ENCODE data around the gene PI16. TPM values are rescaled to one million over a fixed set of nuclear protein-coding genes. Genes with fewer than 3 reads are reported as not detected.
"Not testable (repeated sequence)": the region's sequence is repeated elsewhere in the genome, so short reads cannot be mapped to it uniquely, and the experiment has no call there.

The PI16 gene
- total and polyA plus RNA-seq, 2 donors, result 2.2 to 3.3 TPM

- H3K27ac ChIP-seq (ENCODE audit: low read depth in 1 of 2, low read length in 1 of 2), result no peak overlapping the region
- no peak for DNase-seq (ENCODE audit: low read depth in 6 of 9, low spot score in 9 of 9)
- H3K4me1 ChIP-seq (ENCODE audit: control insufficient read depth in 2 of 2, insufficient read depth in 2 of 2, low read length in 2 of 2), result peaks cover 17 to 20% of the 10 kb centered on the region in 2 donors
- 96% methylated on average over 5 of the region's 5 CpGs for whole genome bisulfite sequencing
- peaks cover 0 to 2% of the 10 kb centered on the region in 2 donors for H3K27me3 ChIP-seq (ENCODE audit: control insufficient read depth in 2 of 2, insufficient read depth in 1 of 2, low read length in 1 of 2)
- H3K9me3 ChIP-seq (ENCODE audit: control insufficient read depth in 2 of 2, insufficient read depth in 1 of 2, low read length in 1 of 2), result peaks cover 0 to 1% of the 10 kb centered on the region in 2 donors
- H3K4me3 ChIP-seq (ENCODE audit: low read length in 2 of 2), result no peak overlapping the region
- H3K36me3 ChIP-seq (ENCODE audit: control insufficient read depth in 2 of 2, insufficient read depth in 2 of 2, low read length in 1 of 2), result no peaks in the 10 kb centered on the region
Measured at GRCh38 chr6:36936824-36937223, 17.7 kb upstream of the PI16 start.

GRCh38 chr6:36937896-36938295 is 16.6 kb upstream of the PI16 start:
- Histone ChIP-seq H3K4me1 (ENCODE audit: control insufficient read depth in 2 of 2, insufficient read depth in 2 of 2, low read length in 2 of 2) (peaks cover 17 to 20% of the 10 kb centered on the region in 2 donors), H3K27me3 (ENCODE audit: control insufficient read depth in 2 of 2, insufficient read depth in 1 of 2, low read length in 1 of 2) (peaks cover 0 to 2% of the 10 kb centered on the region in 2 donors), H3K4me3 (ENCODE audit: low read length in 2 of 2) (no peak overlapping the region), H3K36me3 (ENCODE audit: control insufficient read depth in 2 of 2, insufficient read depth in 2 of 2, low read length in 1 of 2) (no peaks in the 10 kb centered on the region), H3K9me3 (ENCODE audit: control insufficient read depth in 2 of 2, insufficient read depth in 1 of 2, low read length in 1 of 2) (peaks cover 0 to 1% of the 10 kb centered on the region in 2 donors), H3K27ac (ENCODE audit: low read depth in 1 of 2, low read length in 1 of 2) (no peak overlapping the region)
- 97% methylated on average over 6 of the region's 6 CpGs for WGBS
- DNase-seq (ENCODE audit: low read depth in 6 of 9, low spot score in 9 of 9), result no peak

GRCh38 chr6:36938536-36938935 is 16.0 kb upstream of the PI16 start:
- Histone ChIP-seq H3K9me3 (ENCODE audit: control insufficient read depth in 2 of 2, insufficient read depth in 1 of 2, low read length in 1 of 2) (peaks cover 0 to 1% of the 10 kb centered on the region in 2 donors), H3K4me1 (ENCODE audit: control insufficient read depth in 2 of 2, insufficient read depth in 2 of 2, low read length in 2 of 2) (peaks cover 17 to 20% of the 10 kb centered on the region in 2 donors), H3K4me3 (ENCODE audit: low read length in 2 of 2) (no peak overlapping the region), H3K36me3 (ENCODE audit: control insufficient read depth in 2 of 2, insufficient read depth in 2 of 2, low read length in 1 of 2) (no peaks in the 10 kb centered on the region), H3K27ac (ENCODE audit: low read depth in 1 of 2, low read length in 1 of 2) (no peak overlapping the region), H3K27me3 (ENCODE audit: control insufficient read depth in 2 of 2, insufficient read depth in 1 of 2, low read length in 1 of 2) (peaks cover 0 to 2% of the 10 kb centered on the region in 2 donors)
- WGBS, result 98% methylated on average over 4 of the region's 4 CpGs
- DNase-seq (ENCODE audit: low read depth in 6 of 9, low spot score in 9 of 9), result no peak

- not testable (repeated sequence) for H3K9me3 ChIP-seq (ENCODE audit: control insufficient read depth in 2 of 2, insufficient read depth in 1 of 2, low read length in 1 of 2); H3K4me3 ChIP-seq (ENCODE audit: low read length in 2 of 2); H3K27ac ChIP-seq (ENCODE audit: low read depth in 1 of 2, low read length in 1 of 2); H3K36me3 ChIP-seq (ENCODE audit: control insufficient read depth in 2 of 2, insufficient read depth in 2 of 2, low read length in 1 of 2); DNase-seq (ENCODE audit: low read depth in 6 of 9, low spot score in 9 of 9); H3K27me3 ChIP-seq (ENCODE audit: control insufficient read depth in 2 of 2, insufficient read depth in 1 of 2, low read length in 1 of 2)
- H3K4me1 ChIP-seq (ENCODE audit: control insufficient read depth in 2 of 2, insufficient read depth in 2 of 2, low read length in 2 of 2), result peaks cover 17 to 20% of the 10 kb centered on the region in 2 donors
- 96% methylated on average over 5 of the region's 5 CpGs for WGBS
Measured at GRCh38 chr6:36939005-36939404, 15.5 kb upstream of the PI16 start.

GRCh38 chr6:36940027-36940426 is 14.5 kb upstream of the PI16 start:
- Histone ChIP-seq H3K27ac (ENCODE audit: low read depth in 1 of 2, low read length in 1 of 2) (peak overlapping the region in 1 of 2 donors; percentile 55), H3K27me3 (ENCODE audit: control insufficient read depth in 2 of 2, insufficient read depth in 1 of 2, low read length in 1 of 2) (peaks cover 0 to 2% of the 10 kb centered on the region in 2 donors), H3K36me3 (ENCODE audit: control insufficient read depth in 2 of 2, insufficient read depth in 2 of 2, low read length in 1 of 2) (no peaks in the 10 kb centered on the region), H3K4me3 (ENCODE audit: low read length in 2 of 2) (no peak overlapping the region), H3K4me1 (ENCODE audit: control insufficient read depth in 2 of 2, insufficient read depth in 2 of 2, low read length in 2 of 2) (peaks cover 19 to 25% of the 10 kb centered on the region in 2 donors), H3K9me3 (ENCODE audit: control insufficient read depth in 2 of 2, insufficient read depth in 1 of 2, low read length in 1 of 2) (peaks cover 0 to 1% of the 10 kb centered on the region in 2 donors)
- 96% methylated on average over 10 of the region's 10 CpGs for WGBS
- DNase-seq (ENCODE audit: low read depth in 6 of 9, low spot score in 9 of 9), result no peak

GRCh38 chr6:36941561-36941960 is 13.0 kb upstream of the PI16 start:
- 98% methylated on average over 40 of the region's 40 CpGs for WGBS
- not testable (repeated sequence) for DNase-seq (ENCODE audit: low read depth in 6 of 9, low spot score in 9 of 9); H3K9me3 ChIP-seq (ENCODE audit: control insufficient read depth in 2 of 2, insufficient read depth in 1 of 2, low read length in 1 of 2); H3K27me3 ChIP-seq (ENCODE audit: control insufficient read depth in 2 of 2, insufficient read depth in 1 of 2, low read length in 1 of 2); H3K27ac ChIP-seq (ENCODE audit: low read depth in 1 of 2, low read length in 1 of 2); H3K4me3 ChIP-seq (ENCODE audit: low read length in 2 of 2); H3K36me3 ChIP-seq (ENCODE audit: control insufficient read depth in 2 of 2, insufficient read depth in 2 of 2, low read length in 1 of 2)
- H3K4me1 ChIP-seq (ENCODE audit: control insufficient read depth in 2 of 2, insufficient read depth in 2 of 2, low read length in 2 of 2), result peaks cover 20 to 30% of the 10 kb centered on the region in 2 donors

- not testable (repeated sequence) for H3K36me3 ChIP-seq (ENCODE audit: control insufficient read depth in 2 of 2, insufficient read depth in 2 of 2, low read length in 1 of 2); H3K9me3 ChIP-seq (ENCODE audit: control insufficient read depth in 2 of 2, insufficient read depth in 1 of 2, low read length in 1 of 2); H3K27ac ChIP-seq (ENCODE audit: low read depth in 1 of 2, low read length in 1 of 2); H3K27me3 ChIP-seq (ENCODE audit: control insufficient read depth in 2 of 2, insufficient read depth in 1 of 2, low read length in 1 of 2); DNase-seq (ENCODE audit: low read depth in 6 of 9, low spot score in 9 of 9); H3K4me3 ChIP-seq (ENCODE audit: low read length in 2 of 2)
- H3K4me1 ChIP-seq (ENCODE audit: control insufficient read depth in 2 of 2, insufficient read depth in 2 of 2, low read length in 2 of 2), result peaks cover 22 to 37% of the 10 kb centered on the region in 2 donors
- WGBS, result 100% methylated on average over 1 of the region's 2 CpGs
Measured at GRCh38 chr6:36942329-36942728, 12.2 kb upstream of the PI16 start.

- H3K9me3 ChIP-seq (ENCODE audit: control insufficient read depth in 2 of 2, insufficient read depth in 1 of 2, low read length in 1 of 2), result peaks cover 0 to 1% of the 10 kb centered on the region in 2 donors
- peaks cover 29 to 51% of the 10 kb centered on the region in 2 donors for H3K4me1 ChIP-seq (ENCODE audit: control insufficient read depth in 2 of 2, insufficient read depth in 2 of 2, low read length in 2 of 2)
- H3K4me3 ChIP-seq (ENCODE audit: low read length in 2 of 2), result no peak overlapping the region
- 91% methylated on average over 5 of the region's 5 CpGs for WGBS
- peaks cover 0 to 2% of the 10 kb centered on the region in 2 donors for H3K27me3 ChIP-seq (ENCODE audit: control insufficient read depth in 2 of 2, insufficient read depth in 1 of 2, low read length in 1 of 2)
- no peak overlapping the region for H3K27ac ChIP-seq (ENCODE audit: low read depth in 1 of 2, low read length in 1 of 2)
- no peaks in the 10 kb centered on the region for H3K36me3 ChIP-seq (ENCODE audit: control insufficient read depth in 2 of 2, insufficient read depth in 2 of 2, low read length in 1 of 2)
- no peak for DNase-seq (ENCODE audit: low read depth in 6 of 9, low spot score in 9 of 9)
Measured at GRCh38 chr6:36944650-36945049, 9.9 kb upstream of the PI16 start.

GRCh38 chr6:36945301-36945700 is 9.2 kb upstream of the PI16 start:
- no peaks in the 10 kb centered on the region for H3K36me3 ChIP-seq (ENCODE audit: control insufficient read depth in 2 of 2, insufficient read depth in 2 of 2, low read length in 1 of 2)
- WGBS, result 96% methylated on average over 4 of the region's 4 CpGs
- H3K9me3 ChIP-seq (ENCODE audit: control insufficient read depth in 2 of 2, insufficient read depth in 1 of 2, low read length in 1 of 2), result no peaks in the 10 kb centered on the region
- H3K4me1 ChIP-seq (ENCODE audit: control insufficient read depth in 2 of 2, insufficient read depth in 2 of 2, low read length in 2 of 2), result peaks cover 24 to 45% of the 10 kb centered on the region in 2 donors
- no peak overlapping the region for H3K27ac ChIP-seq (ENCODE audit: low read depth in 1 of 2, low read length in 1 of 2)
- H3K4me3 ChIP-seq (ENCODE audit: low read length in 2 of 2), result no peak overlapping the region
- no peak for DNase-seq (ENCODE audit: low read depth in 6 of 9, low spot score in 9 of 9)
- H3K27me3 ChIP-seq (ENCODE audit: control insufficient read depth in 2 of 2, insufficient read depth in 1 of 2, low read length in 1 of 2), result no peaks in the 10 kb centered on the region
